Colon (tissue), 2 donors: ENCODE data around the gene FAM180A.
"Not testable (repeated sequence)": the region's sequence is repeated elsewhere in the genome, so short reads cannot be mapped to it uniquely, and the experiment has no call there.

ENCODE experiments used
- FAIRE-seq: peaks from 2 replicates; lab custom pipeline; 2012; peaks lifted over from hg19 to GRCh38; lab: Jason Lieb, UNC
- donor health status: control.
- donor health status: control.

Gene FAM180A

GRCh38 chr7:135713836-135714470 lies 34.7 kb downstream of the FAM180A start:
- FAIRE-seq: no peak

- FAIRE-seq: no peak
Observed at GRCh38 chr7:135712796-135713195, 35.8 kb downstream of the FAM180A start.

- no peak for FAIRE-seq
Observed at GRCh38 chr7:135712182-135712782, 36.3 kb downstream of the FAM180A start.

GRCh38 chr7:135711139-135711469 lies 37.5 kb downstream of the FAM180A start:
- FAIRE-seq: no peak

GRCh38 chr7:135710417-135711138 lies 38.0 kb downstream of the FAM180A start:
- FAIRE-seq: no peak

GRCh38 chr7:135709508-135709907 lies 39.1 kb downstream of the FAM180A start:
- no peak for FAIRE-seq

- FAIRE-seq: no peak
Observed at GRCh38 chr7:135708041-135708440, 40.6 kb downstream of the FAM180A start.

- FAIRE-seq: no peak
Observed at GRCh38 chr7:135707570-135707966, 41.0 kb downstream of the FAM180A start.

GRCh38 chr7:135706858-135707569 lies 41.6 kb downstream of the FAM180A start:
- no peak for FAIRE-seq

- FAIRE-seq: no peak
Observed at GRCh38 chr7:135706038-135706742, 42.4 kb downstream of the FAM180A start.

- no peak for FAIRE-seq
Observed at GRCh38 chr7:135704698-135705097, 43.9 kb downstream of the FAM180A start.

GRCh38 chr7:135704074-135704473 lies 44.5 kb downstream of the FAM180A start:
- no peak for FAIRE-seq

- no peak for FAIRE-seq
Observed at GRCh38 chr7:135697276-135698049, 51.1 kb downstream of the FAM180A start.

- FAIRE-seq: no peak
Observed at GRCh38 chr7:135693558-135693957, 55.1 kb downstream of the FAM180A start.

- FAIRE-seq: not testable (repeated sequence)
Observed at GRCh38 chr7:135692606-135693005, 56.0 kb downstream of the FAM180A start.

- no peak for FAIRE-seq
Observed at GRCh38 chr7:135692055-135692454, 56.6 kb downstream of the FAM180A start.

GRCh38 chr7:135690566-135690965 lies 58.0 kb downstream of the FAM180A start:
- FAIRE-seq: no peak

- FAIRE-seq: no peak
Observed at GRCh38 chr7:135687466-135687865, 61.1 kb downstream of the FAM180A start.

GRCh38 chr7:135685306-135686084 lies 63.1 kb downstream of the FAM180A start:
- no peak for FAIRE-seq

- FAIRE-seq: no peak
Observed at GRCh38 chr7:135684699-135685098, 63.9 kb downstream of the FAM180A start.

GRCh38 chr7:135684136-135684535 lies 64.5 kb downstream of the FAM180A start:
- FAIRE-seq: no peak
